ENCODE results near the gene HBE1. TPM values are rescaled to one million over a fixed set of nuclear protein-coding genes. Genes with fewer than 3 reads are reported as not detected.
A peak's percentile ranks its signal among the peaks of the same experiment; 100 is the strongest.

HBE1 gene
- total and polyA plus RNA-seq, 9 of the 15 experiments (the other 6 are each of a cell fraction or from before 2014, with no cell fraction given) = 612 to 10,250 (median 2,181) TPM

DNA sequence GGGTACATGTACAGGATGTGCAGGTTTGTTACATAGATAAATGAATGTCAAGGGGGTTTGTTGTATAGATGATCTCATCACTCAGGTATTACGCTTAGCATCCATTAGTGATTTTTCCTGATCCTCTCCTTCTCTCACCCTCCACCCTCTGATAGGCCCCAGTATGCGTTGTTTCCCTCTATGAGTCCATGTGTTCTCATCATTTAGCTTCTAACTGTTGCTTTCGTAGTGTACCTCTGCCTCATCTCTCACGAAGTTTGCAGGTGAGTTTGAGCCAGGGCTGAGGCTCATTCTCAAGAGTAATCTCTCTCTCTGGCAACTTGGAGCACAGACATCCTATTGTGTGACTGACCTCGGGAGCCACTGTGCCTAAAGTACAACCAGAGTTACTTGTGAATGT, 4.7 kb upstream of the HBE1 start (continued):
- TF ChIP-seq, protein P1, sequence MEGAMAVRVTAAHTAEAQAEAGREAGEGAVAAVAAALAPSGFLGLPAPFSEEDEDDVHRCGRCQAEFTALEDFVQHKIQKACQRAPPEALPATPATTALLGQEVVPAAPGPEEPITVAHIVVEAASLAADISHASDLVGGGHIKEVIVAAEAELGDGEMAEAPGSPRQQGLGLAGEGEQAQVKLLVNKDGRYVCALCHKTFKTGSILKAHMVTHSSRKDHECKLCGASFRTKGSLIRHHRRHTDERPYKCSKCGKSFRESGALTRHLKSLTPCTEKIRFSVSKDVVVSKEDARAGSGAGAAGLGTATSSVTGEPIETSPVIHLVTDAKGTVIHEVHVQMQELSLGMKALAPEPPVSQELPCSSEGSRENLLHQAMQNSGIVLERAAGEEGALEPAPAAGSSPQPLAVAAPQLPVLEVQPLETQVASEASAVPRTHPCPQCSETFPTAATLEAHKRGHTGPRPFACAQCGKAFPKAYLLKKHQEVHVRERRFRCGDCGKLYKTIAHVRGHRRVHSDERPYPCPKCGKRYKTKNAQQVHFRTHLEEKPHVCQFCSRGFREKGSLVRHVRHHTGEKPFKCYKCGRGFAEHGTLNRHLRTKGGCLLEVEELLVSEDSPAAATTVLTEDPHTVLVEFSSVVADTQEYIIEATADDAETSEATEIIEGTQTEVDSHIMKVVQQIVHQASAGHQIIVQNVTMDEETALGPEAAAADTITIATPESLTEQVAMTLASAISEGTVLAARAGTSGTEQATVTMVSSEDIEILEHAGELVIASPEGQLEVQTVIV (CRISPR knock-in tag; IDR thresholded peaks at IDR 0.05; ENCODE audit: borderline replicate concordance) = no peak
- TF ChIP-seq SREBF2 (CRISPR knock-in tag; IDR thresholded peaks at IDR 0.05) = no peak

DNA sequence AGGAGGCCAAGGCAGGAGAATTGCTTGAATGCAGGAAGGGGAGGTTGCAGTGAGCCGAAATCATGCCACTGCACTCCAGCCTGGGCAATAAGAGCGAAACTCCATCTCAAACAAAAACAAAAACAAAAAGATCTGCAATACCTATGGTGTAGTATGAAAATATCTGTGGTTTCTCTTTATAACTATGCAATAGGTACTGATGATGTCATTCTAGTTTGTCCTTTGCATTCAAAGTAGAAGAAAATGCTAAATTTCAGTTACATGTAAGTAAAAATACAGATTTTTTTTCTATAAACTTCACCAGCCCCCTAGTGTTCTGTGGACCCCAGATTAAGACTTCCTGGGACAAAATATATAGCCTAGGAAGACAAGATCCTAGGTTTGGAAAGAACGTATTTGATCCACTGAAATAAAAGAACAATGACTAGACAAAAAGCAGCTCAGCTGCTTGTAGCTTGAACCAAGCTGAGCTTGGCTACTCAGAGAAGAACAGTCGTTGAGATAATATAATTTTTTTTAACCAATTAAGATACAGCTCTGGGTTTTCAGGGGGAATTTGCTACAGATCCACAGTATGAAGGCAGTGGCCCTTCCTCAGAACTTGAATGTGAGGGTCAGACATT, 2.8 kb upstream of the HBE1 start:
- no peak overlapping the region for H3K4me3 ChIP-seq
- intact Hi-C loops (cut with micrococcal nuclease) = no loop called here
- DNase-seq (ENCODE audit: extremely low read depth in 1 of 4, low spot score in 3 of 4) (peak in 1 of 4 experiments; percentile 38), ATAC-seq (no peak), FAIRE-seq (no peak)
- H3K4me1 ChIP-seq (replicated peaks in 1 of 2; ENCODE audit: control insufficient read depth in 2 of 2, insufficient read depth in 2 of 2, low read length in 2 of 2) = peaks cover 18 to 57% of the 10 kb centered on the region in 2 experiments
- ChIA-PET POLR2A (interaction anchor here (0.7 to 1.1 kb wide), 3 partner anchors 16 to 22 kb away, joined by 3 to 4 read pairs (median 4); no protein-coding TSS in a partner anchor), CTCF (ENCODE audit: low intra/inter-chr PET ratio) (no interaction called here)
- H3K9me1 ChIP-seq (ENCODE audit: control insufficient read depth, insufficient read depth, low read length) = no peaks in the 10 kb centered on the region
- BruUV-seq (replicated peaks) = no TSS peak
- WGBS (ENCODE audit: insufficient coverage, low coverage, missing lambda C conversion rate) = 53% methylated on average over 4 of the region's 4 CpGs
- no peaks in the 10 kb centered on the region for H3K27me3 ChIP-seq (ENCODE audit: control insufficient read depth in 2 of 2, insufficient read depth in 2 of 2, low read length in 2 of 2)
- in situ Hi-C loops (cut with MboI) = no loop called here
- H4K20me1 ChIP-seq (replicated peaks; ENCODE audit: control insufficient read depth, insufficient read depth, low read length) = no peaks in the 10 kb centered on the region
- peaks cover 31% of the 10 kb centered on the region for H3K36me3 ChIP-seq (ENCODE audit: control insufficient read depth, insufficient read depth, low read length)
- H3K9ac ChIP-seq (ENCODE audit: insufficient read depth in 1 of 2, low read depth in 2 of 2, low read length in 2 of 2) = peak overlapping the region; percentile 46 to 48; a peak in 3 of 4 replicates
- peak overlapping the region; percentile 59 for H3K4me2 ChIP-seq (ENCODE audit: insufficient read depth, low read length)
- peak overlapping the region; percentile 69 for H3K27ac ChIP-seq (ENCODE audit: extremely low read depth, low read depth, low read length)
- no peaks in the 10 kb centered on the region for H3K9me3 ChIP-seq (replicated peaks; ENCODE audit: control insufficient read depth, insufficient read depth, low read depth, low read length)
- H3K79me2 ChIP-seq (ENCODE audit: control insufficient read depth, insufficient read depth, low read length) = peaks cover 72% of the 10 kb centered on the region
- peak overlapping the region; percentile 56 for H2AFZ ChIP-seq (ENCODE audit: low read depth, low read length)
- no peak for TF ChIP-seq PHF20 (IDR thresholded peaks at IDR 0.05; ENCODE audit: partially characterized antibody)
- TF ChIP-seq ZNF764 (CRISPR knock-in tag; IDR thresholded peaks at IDR 0.05; ENCODE audit: low read depth) = no peak
- TF ChIP-seq NFE2 (IDR thresholded peaks at IDR 0.05; ENCODE audit: low read depth) = peak; percentile 92
- no peak for TF ChIP-seq ZNF76 (CRISPR knock-in tag; IDR thresholded peaks at IDR 0.05; ENCODE audit: borderline replicate concordance)
- TF ChIP-seq, protein P2, sequence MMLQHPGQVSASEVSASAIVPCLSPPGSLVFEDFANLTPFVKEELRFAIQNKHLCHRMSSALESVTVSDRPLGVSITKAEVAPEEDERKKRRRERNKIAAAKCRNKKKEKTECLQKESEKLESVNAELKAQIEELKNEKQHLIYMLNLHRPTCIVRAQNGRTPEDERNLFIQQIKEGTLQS (IDR thresholded peaks at IDR 0.05) = peak; percentile 96
- TF ChIP-seq, protein P2 (CRISPR knock-in tag; conservative IDR thresholded peaks at IDR 0.05) = no peak
- TF ChIP-seq, protein P3, sequence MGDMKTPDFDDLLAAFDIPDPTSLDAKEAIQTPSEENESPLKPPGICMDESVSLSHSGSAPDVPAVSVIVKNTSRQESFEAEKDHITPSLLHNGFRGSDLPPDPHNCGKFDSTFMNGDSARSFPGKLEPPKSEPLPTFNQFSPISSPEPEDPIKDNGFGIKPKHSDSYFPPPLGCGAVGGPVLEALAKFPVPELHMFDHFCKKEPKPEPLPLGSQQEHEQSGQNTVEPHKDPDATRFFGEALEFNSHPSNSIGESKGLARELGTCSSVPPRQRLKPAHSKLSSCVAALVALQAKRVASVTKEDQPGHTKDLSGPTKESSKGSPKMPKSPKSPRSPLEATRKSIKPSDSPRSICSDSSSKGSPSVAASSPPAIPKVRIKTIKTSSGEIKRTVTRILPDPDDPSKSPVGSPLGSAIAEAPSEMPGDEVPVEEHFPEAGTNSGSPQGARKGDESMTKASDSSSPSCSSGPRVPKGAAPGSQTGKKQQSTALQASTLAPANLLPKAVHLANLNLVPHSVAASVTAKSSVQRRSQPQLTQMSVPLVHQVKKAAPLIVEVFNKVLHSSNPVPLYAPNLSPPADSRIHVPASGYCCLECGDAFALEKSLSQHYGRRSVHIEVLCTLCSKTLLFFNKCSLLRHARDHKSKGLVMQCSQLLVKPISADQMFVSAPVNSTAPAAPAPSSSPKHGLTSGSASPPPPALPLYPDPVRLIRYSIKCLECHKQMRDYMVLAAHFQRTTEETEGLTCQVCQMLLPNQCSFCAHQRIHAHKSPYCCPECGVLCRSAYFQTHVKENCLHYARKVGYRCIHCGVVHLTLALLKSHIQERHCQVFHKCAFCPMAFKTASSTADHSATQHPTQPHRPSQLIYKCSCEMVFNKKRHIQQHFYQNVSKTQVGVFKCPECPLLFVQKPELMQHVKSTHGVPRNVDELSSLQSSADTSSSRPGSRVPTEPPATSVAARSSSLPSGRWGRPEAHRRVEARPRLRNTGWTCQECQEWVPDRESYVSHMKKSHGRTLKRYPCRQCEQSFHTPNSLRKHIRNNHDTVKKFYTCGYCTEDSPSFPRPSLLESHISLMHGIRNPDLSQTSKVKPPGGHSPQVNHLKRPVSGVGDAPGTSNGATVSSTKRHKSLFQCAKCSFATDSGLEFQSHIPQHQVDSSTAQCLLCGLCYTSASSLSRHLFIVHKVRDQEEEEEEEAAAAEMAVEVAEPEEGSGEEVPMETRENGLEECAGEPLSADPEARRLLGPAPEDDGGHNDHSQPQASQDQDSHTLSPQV (IDR thresholded peaks at IDR 0.05) = peak; percentile 77; the same call in 1 of the 2 replicates
- no peak for TF ChIP-seq GABPA (tag; conservative IDR thresholded peaks at IDR 0.05; ENCODE audit: low read depth)
- TF ChIP-seq ZNF551 (CRISPR knock-in tag; IDR thresholded peaks at IDR 0.05) = no peak
- TF ChIP-seq MEIS2 (IDR thresholded peaks at IDR 0.05; ENCODE audit: partially characterized antibody) = no peak

Data from K562 (cell line).